ENCODE data around the gene ACVR1B. TPM values are rescaled to one million over a fixed set of nuclear protein-coding genes. Genes with fewer than 3 reads are reported as not detected.
A peak's percentile ranks its signal among the peaks of the same experiment; 100 is the strongest.

ACVR1B gene
- total and polyA plus RNA-seq, 3 experiments from 2014 or later, result 1.3 to 8.7 (median 7.8) TPM

DNA sequence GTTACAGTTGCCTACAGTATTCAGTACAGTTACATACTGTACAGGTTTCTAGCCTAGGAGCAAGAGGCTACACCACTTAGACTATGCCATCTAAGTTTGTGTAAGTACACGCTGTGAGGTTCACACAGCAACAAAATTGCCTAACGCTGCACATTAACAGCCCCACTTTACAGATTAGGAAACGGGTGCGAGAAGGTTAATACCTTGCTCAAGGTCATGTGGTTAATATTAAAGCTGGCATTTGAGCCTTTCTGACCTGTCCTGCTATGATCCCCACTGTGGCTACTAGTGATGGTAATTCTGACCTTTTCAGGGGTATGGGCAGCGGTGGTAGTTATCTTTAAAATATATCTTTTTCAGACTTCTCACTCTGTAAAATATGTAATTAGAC lies 20.9 kb downstream of the ACVR1B start:
- H3K4me1 ChIP-seq (ENCODE audit: insufficient read depth, low read length), result peaks cover 62% of the 10 kb centered on the region
- DNase-seq, result no peak
- POLR2A ChIA-PET, result interaction anchor here (0.7 to 0.9 kb wide), 2 partner anchors 35 to 187 kb away, joined by 3 read pairs; partner anchors contain the start of gene TAMALIN
- Mint-ChIP-seq H3K9me3 (no peaks in the 10 kb centered on the region), H3K27ac (peak overlapping the region; percentile 12 to 89 (median 55)), H3K4me1 (peaks cover 65 to 76% (median 70%) of the 10 kb centered on the region in 3 donors), H3K4me3 (peak overlapping the region; percentile 5 to 82 (median 55)), H3K36me3 (peaks cover 7 to 19% (median 16%) of the 10 kb centered on the region in 3 donors), H3K27me3 (peaks cover 0 to 1% of the 10 kb centered on the region in 2 donors)
- H3K36me3 ChIP-seq (ENCODE audit: insufficient read depth, low read length), result no peaks in the 10 kb centered on the region
- peak overlapping the region; percentile 11 for H3K4me3 ChIP-seq (ENCODE audit: low read length)
- no peaks in the 10 kb centered on the region for H3K27me3 ChIP-seq (ENCODE audit: insufficient read depth, low read length, poor library complexity, severe bottlenecking)
- CTCF ChIA-PET, result interaction anchor here (0.6 to 0.7 kb wide), 2 partner anchors 12 to 21 kb away, joined by 3 to 6 read pairs; no protein-coding TSS in a partner anchor
- no peak overlapping the region for H3K27ac ChIP-seq (ENCODE audit: low read depth, low read length)
- H3K9me3 ChIP-seq (ENCODE audit: low read length), result no peaks in the 10 kb centered on the region

DNA sequence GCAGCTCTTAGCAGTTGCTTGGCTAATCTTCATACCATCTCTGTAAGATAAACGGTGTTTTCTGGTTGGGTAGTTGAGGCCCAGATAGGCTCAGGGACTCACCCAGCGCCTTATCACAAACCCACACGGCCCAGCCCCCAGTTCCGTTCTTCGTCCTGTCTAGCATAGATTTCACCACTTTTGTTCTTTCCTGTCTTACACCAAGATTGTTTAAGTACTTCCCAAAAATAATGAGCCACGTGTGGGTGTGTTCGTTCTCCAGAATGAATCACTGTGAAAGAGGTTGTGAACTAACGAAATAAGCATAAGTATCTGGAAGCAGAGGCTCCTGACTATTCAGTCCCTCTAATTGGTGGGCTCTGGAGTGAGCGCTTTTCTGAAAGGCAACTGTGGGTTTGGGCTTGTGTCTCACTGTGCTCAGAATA lies 21.4 kb downstream of the ACVR1B start:
- ChIA-PET CTCF (interaction anchor here (0.6 kb wide), 1 partner anchor 12 kb away, joined by 3 read pairs; no protein-coding TSS in a partner anchor), POLR2A (interaction anchor here (0.9 kb wide), 1 partner anchor 34 kb away, joined by 3 read pairs; the partner anchor contains the start of gene TAMALIN)
- peaks cover 62% of the 10 kb centered on the region for H3K4me1 ChIP-seq (ENCODE audit: insufficient read depth, low read length)
- Mint-ChIP-seq H3K9me3 (no peaks in the 10 kb centered on the region), H3K36me3 (peaks cover 7 to 21% (median 16%) of the 10 kb centered on the region in 3 donors), H3K27me3 (peaks cover 0 to 1% of the 10 kb centered on the region in 2 donors), H3K27ac (peak overlapping the region; percentile 12 to 89 (median 49)), H3K4me1 (peaks cover 65 to 76% (median 70%) of the 10 kb centered on the region in 3 donors), H3K4me3 (peak overlapping the region; percentile 5 to 82 (median 55))
- H3K4me3 ChIP-seq (ENCODE audit: low read length), result no peak overlapping the region
- no peak overlapping the region for H3K27ac ChIP-seq (ENCODE audit: low read depth, low read length)
- no peaks in the 10 kb centered on the region for H3K9me3 ChIP-seq (ENCODE audit: low read length)
- peak in 4 of 5 donors; percentile 46 to 65 (median 54) for DNase-seq
- H3K36me3 ChIP-seq (ENCODE audit: insufficient read depth, low read length), result no peaks in the 10 kb centered on the region
- no peaks in the 10 kb centered on the region for H3K27me3 ChIP-seq (ENCODE audit: insufficient read depth, low read length, poor library complexity, severe bottlenecking)

GRCh38 chr12:51973560-51973959 lies 22.1 kb downstream of the ACVR1B start:
- Mint-ChIP-seq H3K27ac (peak overlapping the region in 4 of 8 donors; percentile 14 to 89 (median 27)), H3K36me3 (peaks cover 7 to 27% (median 16%) of the 10 kb centered on the region in 3 donors), H3K4me3 (peak overlapping the region in 5 of 7 donors; percentile 12 to 82 (median 67)), H3K9me3 (no peaks in the 10 kb centered on the region), H3K27me3 (peaks cover 0 to 1% of the 10 kb centered on the region in 2 donors), H3K4me1 (peaks cover 65 to 76% (median 70%) of the 10 kb centered on the region in 3 donors)
- H3K36me3 ChIP-seq (ENCODE audit: insufficient read depth, low read length), result no peaks in the 10 kb centered on the region
- no peak overlapping the region for H3K4me3 ChIP-seq (ENCODE audit: low read length)
- peaks cover 62% of the 10 kb centered on the region for H3K4me1 ChIP-seq (ENCODE audit: insufficient read depth, low read length)
- no peak overlapping the region for H3K27ac ChIP-seq (ENCODE audit: low read depth, low read length)
- H3K9me3 ChIP-seq (ENCODE audit: low read length), result no peaks in the 10 kb centered on the region
- H3K27me3 ChIP-seq (ENCODE audit: insufficient read depth, low read length, poor library complexity, severe bottlenecking), result no peaks in the 10 kb centered on the region
- POLR2A ChIA-PET, result interaction anchor here (0.6 kb wide), 1 partner anchor 20 kb away, joined by 3 read pairs; no protein-coding TSS in a partner anchor
- CTCF ChIA-PET, result no interaction called here
- no peak for DNase-seq

GRCh38 chr12:51974646-51975045 lies 23.1 kb downstream of the ACVR1B start:
- H3K27ac ChIP-seq (ENCODE audit: low read depth, low read length), result no peak overlapping the region
- Mint-ChIP-seq H3K9me3 (no peaks in the 10 kb centered on the region), H3K4me1 (peaks cover 65 to 70% (median 70%) of the 10 kb centered on the region in 3 donors), H3K27ac (peak overlapping the region in 5 of 8 donors; percentile 0 to 39 (median 5)), H3K27me3 (peaks cover 0 to 1% of the 10 kb centered on the region in 2 donors), H3K4me3 (peak overlapping the region in 6 of 7 donors; percentile 3 to 86 (median 32)), H3K36me3 (peaks cover 7 to 30% (median 16%) of the 10 kb centered on the region in 3 donors)
- H3K36me3 ChIP-seq (ENCODE audit: insufficient read depth, low read length), result no peaks in the 10 kb centered on the region
- POLR2A ChIA-PET, result interaction anchor here (1.0 kb wide), 1 partner anchor 76 kb away, joined by 3 read pairs; the partner anchor contains the start of gene NR4A1
- H3K4me1 ChIP-seq (ENCODE audit: insufficient read depth, low read length), result peaks cover 62% of the 10 kb centered on the region
- H3K27me3 ChIP-seq (ENCODE audit: insufficient read depth, low read length, poor library complexity, severe bottlenecking), result no peaks in the 10 kb centered on the region
- no peak for DNase-seq
- CTCF ChIA-PET, result interaction anchor here (0.9 to 1.6 kb wide), 6 partner anchors 10 to 51 kb away, joined by 3 to 4 read pairs (median 4); no protein-coding TSS in a partner anchor
- H3K4me3 ChIP-seq (ENCODE audit: low read length), result no peak overlapping the region
- H3K9me3 ChIP-seq (ENCODE audit: low read length), result no peaks in the 10 kb centered on the region

GRCh38 chr12:51975196-51975595 lies 23.7 kb downstream of the ACVR1B start:
- H3K9me3 Mint-ChIP-seq, result no peaks in the 10 kb centered on the region

GRCh38 chr12:51976376-51977160 lies 25.1 kb downstream of the ACVR1B start:
- Mint-ChIP-seq H3K9me3 (no peaks in the 10 kb centered on the region), H3K4me1 (peaks cover 57 to 61% (median 61%) of the 10 kb centered on the region in 3 donors), H3K27me3 (peaks cover 0 to 3% of the 10 kb centered on the region in 2 donors), H3K4me3 (peak overlapping the region in 2 of 7 donors; percentile 19 to 30), H3K36me3 (peaks cover 10 to 40% (median 16%) of the 10 kb centered on the region in 3 donors), H3K27ac (peak overlapping the region in 3 of 8 donors; percentile 43 to 51 (median 44))
- no peak overlapping the region for H3K4me3 ChIP-seq (ENCODE audit: low read length)
- H3K36me3 ChIP-seq (ENCODE audit: insufficient read depth, low read length), result no peaks in the 10 kb centered on the region
- H3K27me3 ChIP-seq (ENCODE audit: insufficient read depth, low read length, poor library complexity, severe bottlenecking), result no peaks in the 10 kb centered on the region
- H3K4me1 ChIP-seq (ENCODE audit: insufficient read depth, low read length), result peaks cover 48% of the 10 kb centered on the region
- DNase-seq, result no peak
- ChIA-PET CTCF (interaction anchor here (0.7 to 3.0 kb wide), 7 partner anchors 16 to 125 kb away, joined by 3 to 11 read pairs (median 6); no protein-coding TSS in a partner anchor), POLR2A (no interaction called here)
- no peaks in the 10 kb centered on the region for H3K9me3 ChIP-seq (ENCODE audit: low read length)
- H3K27ac ChIP-seq (ENCODE audit: low read depth, low read length), result no peak overlapping the region

More at GRCh38 chr12:51975196-51975595, 23.7 kb downstream of the ACVR1B start:
- ChIA-PET CTCF (interaction anchor here (0.9 to 1.6 kb wide), 6 partner anchors 9 to 50 kb away, joined by 3 to 4 read pairs (median 4); no protein-coding TSS in a partner anchor), POLR2A (interaction anchor here (1.0 kb wide), 1 partner anchor 76 kb away, joined by 3 read pairs; the partner anchor contains the start of gene NR4A1)
- H3K36me3 Mint-ChIP-seq, result peaks cover 7 to 30% (median 16%) of the 10 kb centered on the region in 3 donors
- H3K27ac Mint-ChIP-seq, result peak overlapping the region in 2 of 8 donors; percentile 4 to 51
- H3K36me3 ChIP-seq (ENCODE audit: insufficient read depth, low read length), result no peaks in the 10 kb centered on the region
- peaks cover 64 to 68% (median 68%) of the 10 kb centered on the region in 3 donors for H3K4me1 Mint-ChIP-seq
- H3K27ac ChIP-seq (ENCODE audit: low read depth, low read length), result no peak overlapping the region
- H3K4me1 ChIP-seq (ENCODE audit: insufficient read depth, low read length), result peaks cover 57% of the 10 kb centered on the region
- peak overlapping the region in 3 of 7 donors; percentile 3 to 65 (median 18) for H3K4me3 Mint-ChIP-seq
- no peaks in the 10 kb centered on the region for H3K27me3 ChIP-seq (ENCODE audit: insufficient read depth, low read length, poor library complexity, severe bottlenecking)
- no peaks in the 10 kb centered on the region for H3K9me3 ChIP-seq (ENCODE audit: low read length)
- H3K4me3 ChIP-seq (ENCODE audit: low read length), result no peak overlapping the region
- H3K27me3 Mint-ChIP-seq, result peaks cover 0 to 1% of the 10 kb centered on the region in 2 donors
- DNase-seq, result no peak

GRCh38 chr12:51977320-51977753 lies 25.8 kb downstream of the ACVR1B start:
- ChIA-PET POLR2A (no interaction called here), CTCF (interaction anchor here (0.7 to 3.0 kb wide), 7 partner anchors 16 to 124 kb away, joined by 3 to 11 read pairs (median 6); no protein-coding TSS in a partner anchor)
- Histone ChIP-seq H3K27me3 (ENCODE audit: insufficient read depth, low read length, poor library complexity, severe bottlenecking) (no peaks in the 10 kb centered on the region), H3K27ac (ENCODE audit: low read depth, low read length) (no peak overlapping the region), H3K36me3 (ENCODE audit: insufficient read depth, low read length) (no peaks in the 10 kb centered on the region), H3K9me3 (ENCODE audit: low read length) (no peaks in the 10 kb centered on the region), H3K4me1 (ENCODE audit: insufficient read depth, low read length) (peaks cover 40% of the 10 kb centered on the region), H3K4me3 (ENCODE audit: low read length) (no peak overlapping the region)
- no peak for DNase-seq
- Mint-ChIP-seq H3K27me3 (peaks cover 0 to 4% of the 10 kb centered on the region in 2 donors), H3K27ac (no peak overlapping the region), H3K4me3 (no peak overlapping the region), H3K36me3 (peaks cover 10 to 46% (median 19%) of the 10 kb centered on the region in 3 donors), H3K4me1 (peaks cover 50 to 53% (median 53%) of the 10 kb centered on the region in 3 donors), H3K9me3 (no peaks in the 10 kb centered on the region)
